GM19372 (cell line): ENCODE measurements around the gene SPOCD1.
A peak's percentile ranks its signal among the peaks of the same experiment; 100 is the strongest.

Experiments used
- ATAC-seq: cut with Tn5 transposase; IDR thresholded peaks from one replicate; pipeline ENCODE4 v1.9.1; 2021; ENCODE audit warnings: mild to moderate bottlenecking, low read depth, moderate library complexity; ENCODE audit not compliant: unreplicated experiment

SPOCD1 gene

GRCh38 chr1:31745946-31746670, 69.7 kb downstream of the SPOCD1 start:
- no peak for ATAC-seq

GRCh38 chr1:31745096-31745945, 70.5 kb downstream of the SPOCD1 start:
- ATAC-seq, result no peak

- ATAC-seq, result peak; percentile 51
These were observed 71.5 kb downstream of the SPOCD1 start for GRCh38 chr1:31744165-31744888.

- ATAC-seq, result no peak
These were observed 73.2 kb downstream of the SPOCD1 start for GRCh38 chr1:31742462-31743212.
